ENCODE data around the gene NME7.

NME7 gene

DNA sequence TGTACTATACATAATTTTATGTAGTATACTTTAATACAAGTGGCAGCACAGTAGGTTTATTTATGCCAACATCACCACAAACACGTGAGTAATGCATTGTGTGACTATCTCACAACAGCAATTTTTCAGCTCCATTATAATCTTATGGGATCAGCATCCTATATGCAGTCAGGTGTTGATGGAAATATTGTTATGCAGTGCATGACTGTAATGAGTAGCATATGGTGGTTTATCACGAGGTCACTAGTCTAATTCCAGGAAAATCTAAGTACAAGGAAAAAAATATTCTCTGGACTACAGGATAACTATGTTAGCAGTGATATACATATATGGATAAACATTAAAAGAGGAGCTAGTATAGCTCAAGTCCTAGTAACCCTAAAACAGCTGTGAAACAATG, 192.1 kb downstream of the NME7 start:
- TF ChIP-seq, protein P1, sequence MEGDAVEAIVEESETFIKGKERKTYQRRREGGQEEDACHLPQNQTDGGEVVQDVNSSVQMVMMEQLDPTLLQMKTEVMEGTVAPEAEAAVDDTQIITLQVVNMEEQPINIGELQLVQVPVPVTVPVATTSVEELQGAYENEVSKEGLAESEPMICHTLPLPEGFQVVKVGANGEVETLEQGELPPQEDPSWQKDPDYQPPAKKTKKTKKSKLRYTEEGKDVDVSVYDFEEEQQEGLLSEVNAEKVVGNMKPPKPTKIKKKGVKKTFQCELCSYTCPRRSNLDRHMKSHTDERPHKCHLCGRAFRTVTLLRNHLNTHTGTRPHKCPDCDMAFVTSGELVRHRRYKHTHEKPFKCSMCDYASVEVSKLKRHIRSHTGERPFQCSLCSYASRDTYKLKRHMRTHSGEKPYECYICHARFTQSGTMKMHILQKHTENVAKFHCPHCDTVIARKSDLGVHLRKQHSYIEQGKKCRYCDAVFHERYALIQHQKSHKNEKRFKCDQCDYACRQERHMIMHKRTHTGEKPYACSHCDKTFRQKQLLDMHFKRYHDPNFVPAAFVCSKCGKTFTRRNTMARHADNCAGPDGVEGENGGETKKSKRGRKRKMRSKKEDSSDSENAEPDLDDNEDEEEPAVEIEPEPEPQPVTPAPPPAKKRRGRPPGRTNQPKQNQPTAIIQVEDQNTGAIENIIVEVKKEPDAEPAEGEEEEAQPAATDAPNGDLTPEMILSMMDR (IDR thresholded peaks at IDR 0.05; ENCODE audit: insufficient read depth, low read length, poor library complexity, severe bottlenecking), result no peak
- no peaks in the 10 kb centered on the region for H3K36me3 ChIP-seq (ENCODE audit: control insufficient read depth, insufficient read depth, low read length)
- H3K4me3 ChIP-seq (replicated peaks; ENCODE audit: low read depth, low read length), result no peak overlapping the region
- no peak for DNase-seq (ENCODE audit: extremely low read depth, insufficient read length)
- no peaks in the 10 kb centered on the region for H3K27me3 ChIP-seq (replicated peaks; ENCODE audit: control insufficient read depth, insufficient read depth, low read length)

GRCh38 chr1:169163059-169163458, 204.5 kb downstream of the NME7 start:
- DNase-seq (ENCODE audit: extremely low read depth, insufficient read length), result peak; percentile 21
- no peak overlapping the region for H3K4me3 ChIP-seq (replicated peaks; ENCODE audit: low read depth, low read length)

GRCh38 chr1:169161496-169162194, 206.0 kb downstream of the NME7 start:
- TF ChIP-seq, protein P1 (IDR thresholded peaks at IDR 0.05; ENCODE audit: insufficient read depth, low read length, poor library complexity, severe bottlenecking), result no peak
- Histone ChIP-seq H3K27me3 (replicated peaks; ENCODE audit: control insufficient read depth, insufficient read depth, low read length) (no peaks in the 10 kb centered on the region), H3K36me3 (ENCODE audit: control insufficient read depth, insufficient read depth, low read length) (no peaks in the 10 kb centered on the region), H3K4me3 (replicated peaks; ENCODE audit: low read depth, low read length) (no peak overlapping the region)
- DNase-seq (ENCODE audit: extremely low read depth, insufficient read length), result peak; percentile 21

More at GRCh38 chr1:169163059-169163458, 204.5 kb downstream of the NME7 start:
- Histone ChIP-seq H3K27me3 (replicated peaks; ENCODE audit: control insufficient read depth, insufficient read depth, low read length) (no peaks in the 10 kb centered on the region), H3K36me3 (ENCODE audit: control insufficient read depth, insufficient read depth, low read length) (no peaks in the 10 kb centered on the region)
- TF ChIP-seq, protein P1 (IDR thresholded peaks at IDR 0.05; ENCODE audit: insufficient read depth, low read length, poor library complexity, severe bottlenecking), result no peak

DNA sequence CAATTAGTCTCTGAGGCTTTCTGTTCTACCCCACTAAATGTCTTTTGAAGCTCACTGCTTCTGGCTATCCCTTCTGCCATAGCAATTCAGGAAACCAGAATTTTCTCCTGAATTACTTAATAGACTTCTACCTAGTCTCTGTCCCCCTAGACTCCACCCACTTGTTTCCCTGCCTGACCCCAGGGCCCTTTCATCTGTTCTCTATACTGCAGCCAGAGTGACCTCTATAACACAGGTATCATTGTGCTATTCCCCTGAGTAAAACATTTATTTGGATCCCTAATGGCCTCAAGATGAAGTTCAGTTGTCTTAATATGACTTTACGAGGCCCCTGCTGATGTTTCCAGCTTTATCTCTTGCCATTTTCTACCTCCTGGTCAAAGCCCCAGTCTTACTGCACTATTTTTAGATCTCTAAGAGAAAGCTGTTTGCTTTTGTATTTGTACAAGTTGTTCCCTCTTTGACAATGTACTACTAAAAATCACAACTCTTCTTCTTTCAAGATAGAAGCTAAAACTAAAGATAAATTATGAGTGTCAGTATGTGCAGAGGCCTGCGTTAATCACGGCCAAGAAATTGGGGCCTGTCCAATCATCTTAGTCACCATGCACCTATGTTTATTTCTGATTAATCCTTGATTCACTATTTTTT, 206.6 kb downstream of the NME7 start:
- Histone ChIP-seq H3K36me3 (ENCODE audit: control insufficient read depth, insufficient read depth, low read length) (no peaks in the 10 kb centered on the region), H3K4me3 (replicated peaks; ENCODE audit: low read depth, low read length) (no peak overlapping the region), H3K27me3 (replicated peaks; ENCODE audit: control insufficient read depth, insufficient read depth, low read length) (no peaks in the 10 kb centered on the region)
- no peak for DNase-seq (ENCODE audit: extremely low read depth, insufficient read length)
- TF ChIP-seq, protein P1 (IDR thresholded peaks at IDR 0.05; ENCODE audit: insufficient read depth, low read length, poor library complexity, severe bottlenecking), result no peak

GRCh38 chr1:169156580-169156979, 211.0 kb downstream of the NME7 start:
- no peaks in the 10 kb centered on the region for H3K36me3 ChIP-seq (ENCODE audit: control insufficient read depth, insufficient read depth, low read length)
- no peak for DNase-seq (ENCODE audit: extremely low read depth, insufficient read length)
- no peak overlapping the region for H3K4me3 ChIP-seq (replicated peaks; ENCODE audit: low read depth, low read length)
- H3K27me3 ChIP-seq (replicated peaks; ENCODE audit: control insufficient read depth, insufficient read depth, low read length), result no peaks in the 10 kb centered on the region
- TF ChIP-seq, protein P1 (IDR thresholded peaks at IDR 0.05; ENCODE audit: insufficient read depth, low read length, poor library complexity, severe bottlenecking), result no peak
